Measurements from ENCODE around the gene FNDC8. TPM values are rescaled to one million over a fixed set of nuclear protein-coding genes. Genes with fewer than 3 reads are reported as not detected.

The FNDC8 gene
- total and polyA plus RNA-seq, 2 of the 8 experiments (the other 6 are each of a cell fraction or from before 2014, with no cell fraction given), result not detected

DNA sequence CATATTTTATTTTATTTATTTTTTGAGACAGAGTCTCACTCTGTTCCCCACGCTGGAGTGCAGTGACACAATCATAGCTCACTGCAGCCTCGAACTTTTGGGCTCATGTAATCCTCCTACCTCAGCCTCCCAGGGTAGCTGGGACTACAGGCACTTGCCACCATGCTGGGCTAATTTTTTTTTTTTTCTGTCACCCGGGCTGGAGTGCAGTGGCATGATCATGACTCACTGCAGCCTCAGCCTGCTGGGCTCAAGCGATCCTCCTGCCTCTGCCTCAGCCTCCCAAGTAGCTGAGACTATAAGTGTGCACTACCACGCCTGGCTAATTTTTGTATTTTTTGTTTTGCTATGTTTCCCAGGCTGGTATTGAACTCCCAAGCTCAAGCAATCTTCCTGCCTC is 43.3 kb downstream of the FNDC8 start:
- Histone ChIP-seq H3K79me1 (ENCODE audit: low read depth, low read length) (no peaks in the 10 kb centered on the region; the same call in 1 of the 2 replicates), H2BK120ac (replicated peaks; ENCODE audit: low read depth, low read length) (no peak overlapping the region), H2BK20ac (ENCODE audit: low read length) (no peak overlapping the region), H2BK5ac (ENCODE audit: low read depth, low read length) (no peak overlapping the region), H2BK15ac (ENCODE audit: low read length) (no peak overlapping the region), H3K27me3 (replicated peaks in 1 of 4; ENCODE audit: control insufficient read depth in 3 of 4, extremely low read depth in 1 of 4, insufficient read depth in 3 of 4, low read length in 3 of 4) (no peaks in the 10 kb centered on the region), H3K18ac (ENCODE audit: extremely low read depth, low read length) (no peak overlapping the region), H3K23ac (ENCODE audit: insufficient read length) (no peak overlapping the region), H3K27ac (ENCODE audit: low read depth, low read length) (no peak overlapping the region), H3K4ac (replicated peaks; ENCODE audit: insufficient read length, low read depth, low read length) (no peak overlapping the region), H4K20me1 (replicated peaks in 1 of 2; ENCODE audit: control insufficient read depth in 1 of 2, insufficient read depth in 2 of 2, low read length in 2 of 2) (peaks cover 0 to 2% of the 10 kb centered on the region in 2 experiments), H2AFZ (ENCODE audit: low read length) (no peak overlapping the region), H3K56ac (replicated peaks; ENCODE audit: insufficient read length, low read depth, low read length) (no peak overlapping the region), H3K4me2 (ENCODE audit: insufficient read depth in 1 of 2, low read depth in 2 of 2, low read length in 2 of 2) (no peak overlapping the region), H4K8ac (ENCODE audit: extremely low read depth, insufficient read depth, low read length) (no peak overlapping the region), H2AK5ac (ENCODE audit: low read depth, low read length) (no peak overlapping the region), H3K4me3 (ENCODE audit: extremely low read depth in 1 of 4, insufficient read depth in 2 of 4, low read depth in 3 of 4, low read length in 4 of 4) (no peak overlapping the region), H3K4me1 (replicated peaks in 1 of 4; ENCODE audit: control insufficient read depth in 3 of 4, insufficient read depth in 4 of 4, low read length in 3 of 4) (no peaks in the 10 kb centered on the region), H3K79me2 (ENCODE audit: control insufficient read depth in 1 of 2, insufficient read depth in 2 of 2, low read length in 2 of 2) (no peaks in the 10 kb centered on the region), H3K14ac (ENCODE audit: insufficient read length) (no peak overlapping the region), H2BK12ac (ENCODE audit: low read depth, low read length) (no peak overlapping the region), H3K9ac (replicated peaks in 1 of 4; ENCODE audit: extremely low read depth in 1 of 4, low read depth in 3 of 4, low read length in 3 of 4) (no peak overlapping the region; a peak in 1 of 7 replicates), H3K23me2 (ENCODE audit: low read depth, low read length) (no peaks in the 10 kb centered on the region), H3K36me3 (ENCODE audit: control insufficient read depth in 2 of 4, insufficient read depth in 4 of 4, low read length in 3 of 4) (no peaks in the 10 kb centered on the region), H4K91ac (replicated peaks; ENCODE audit: insufficient read length, low read length) (no peak overlapping the region), H3K9me3 (ENCODE audit: insufficient read depth in 2 of 2, low read depth in 1 of 2, low read length in 1 of 2) (no peaks in the 10 kb centered on the region), H4K5ac (ENCODE audit: insufficient read length, low read depth, low read length) (no peak overlapping the region)
- CTCF ChIA-PET (ENCODE audit: partially characterized antibody), result interaction anchor here (0.6 to 1.4 kb wide), 2 partner anchors 18 to 169 kb away, joined by 4 read pairs; no protein-coding TSS in a partner anchor
- WGBS, 2 experiments (ENCODE audit: extremely low coverage in 1 of 2, insufficient coverage in 1 of 2, insufficient read length in 1 of 2, insufficient replicate concordance in 2 of 2, low coverage in 1 of 2, low lambda C conversion rate in 2 of 2, missing lambda C conversion rate in 1 of 2), result 71% methylated on average over 5 of the region's 5 CpGs; no CpG with 5 or more reads in 1 of the 2 experiments
- POLR2A ChIA-PET (ENCODE audit: partially characterized antibody), result interaction anchor here (0.6 kb wide), 1 partner anchor 21 kb away, joined by 3 read pairs; no protein-coding TSS in a partner anchor
- DNase-seq (ENCODE audit: low read depth in 1 of 2, low spot score in 2 of 2) (no peak), FAIRE-seq (no peak)
